NCI-H526 treated with DMSO at 0.1 percent for 48 hours (cell line): ENCODE results near the gene MYL6B.
"Not testable (repeated sequence)": the region's sequence is repeated elsewhere in the genome, so short reads cannot be mapped to it uniquely, and the experiment has no call there.

ENCODE experiments used
- DNase-seq: peaks from one replicate; lab custom pipeline; 2025; lab: John Stamatoyannopoulos, UW

Gene MYL6B

DNA sequence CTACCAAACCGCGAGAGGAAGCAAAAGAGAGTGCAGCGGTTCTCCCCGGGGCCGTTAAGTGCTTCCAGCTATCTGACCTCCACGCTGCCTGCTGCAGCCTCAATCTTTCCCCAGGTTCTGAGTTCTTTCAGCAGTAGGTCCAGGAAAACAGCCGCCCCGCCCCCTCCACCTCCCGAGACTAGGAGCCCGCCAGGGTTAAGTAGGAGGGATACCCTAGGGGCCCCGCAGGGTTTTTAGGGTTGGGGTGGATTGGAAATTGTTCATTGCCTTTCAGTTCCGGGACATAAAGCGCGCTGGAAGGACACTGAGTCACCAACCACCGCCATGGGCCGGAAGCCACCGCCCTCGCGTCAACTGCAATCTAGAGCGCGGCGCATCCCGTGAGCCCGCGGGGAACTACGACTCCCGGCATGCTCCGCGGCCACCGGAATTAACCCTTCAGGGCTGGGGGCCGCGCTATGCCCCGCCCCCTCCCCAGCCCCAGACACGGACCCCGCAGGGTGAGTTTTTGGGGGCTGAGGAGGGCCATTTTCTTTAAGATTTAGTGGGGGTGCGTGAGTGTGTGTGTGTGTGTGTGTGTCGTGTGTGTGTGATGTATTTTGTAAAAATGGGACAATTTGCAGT is at the start of gene MYL6B:
TSS of gene MYL6B (plus strand) at position 456 of the 624 bp plus-strand sequence. CDS start 1,332 bp downstream, outside the sequence.
- DNase-seq = peak; percentile 85

DNA sequence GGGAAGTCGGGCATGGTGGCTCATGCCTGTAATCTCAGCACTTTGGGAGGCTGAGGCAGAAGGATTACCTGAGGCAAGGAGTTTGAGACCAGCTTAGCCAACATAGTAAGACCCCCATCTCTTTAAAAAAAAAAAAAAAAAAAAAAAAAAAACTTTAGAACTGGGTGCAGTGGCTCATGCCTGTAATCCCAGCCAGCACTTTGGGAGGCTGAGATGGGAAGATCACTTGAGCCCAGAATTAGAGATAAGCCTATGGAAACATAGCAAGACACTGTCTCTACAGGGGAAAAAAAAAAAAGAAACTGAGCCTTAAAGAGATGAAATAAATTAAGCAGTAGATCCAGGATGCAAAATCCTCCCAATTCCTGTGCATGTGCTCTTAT is 49.7 kb upstream of the MYL6B start:
- DNase-seq = no peak

DNA sequence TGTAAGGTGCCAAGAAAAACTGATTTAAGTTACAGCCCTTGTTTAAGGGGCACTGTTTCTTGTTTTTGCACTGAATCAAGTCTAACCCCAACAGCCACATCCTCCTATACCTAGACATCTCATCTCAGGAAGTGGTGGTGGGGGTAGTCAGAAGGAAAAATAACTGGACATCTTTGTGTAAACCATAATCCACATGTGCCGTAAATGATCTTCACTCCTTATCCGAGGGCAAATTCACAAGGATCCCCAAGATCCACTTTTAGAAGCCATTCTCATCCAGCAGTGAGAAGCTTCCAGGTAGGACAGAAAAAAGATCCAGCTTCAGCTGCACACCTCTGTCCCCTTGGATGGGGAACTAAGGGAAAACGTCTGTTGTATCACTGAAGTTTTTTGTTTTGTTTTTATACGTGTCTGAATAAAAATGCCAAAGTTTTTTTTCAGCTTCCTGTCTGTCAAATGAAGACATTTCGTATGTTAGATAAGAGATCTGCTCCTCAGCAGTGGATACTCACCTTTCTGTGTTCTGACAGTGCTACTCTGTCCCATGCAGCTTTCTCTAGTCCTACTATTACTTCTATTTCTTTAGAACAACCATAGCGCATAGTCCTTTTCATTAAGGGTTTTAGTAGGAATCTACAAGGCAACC is 49.2 kb upstream of the MYL6B start:
- no peak for DNase-seq

DNA sequence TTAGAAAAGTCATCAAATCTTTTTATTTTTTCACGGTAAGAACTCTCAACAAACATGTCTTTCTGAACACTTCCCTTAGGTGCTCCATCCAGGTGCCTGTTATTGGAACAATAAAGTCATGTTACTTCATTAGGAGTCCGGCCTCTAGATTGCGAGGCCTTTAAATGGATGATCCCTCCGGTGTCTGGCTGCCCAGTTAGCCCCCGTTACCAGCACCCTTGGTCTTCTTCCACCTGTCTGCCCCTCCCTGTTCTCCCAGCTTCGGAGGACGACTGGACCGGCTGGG is 48.6 kb upstream of the MYL6B start:
- no peak for DNase-seq

DNA sequence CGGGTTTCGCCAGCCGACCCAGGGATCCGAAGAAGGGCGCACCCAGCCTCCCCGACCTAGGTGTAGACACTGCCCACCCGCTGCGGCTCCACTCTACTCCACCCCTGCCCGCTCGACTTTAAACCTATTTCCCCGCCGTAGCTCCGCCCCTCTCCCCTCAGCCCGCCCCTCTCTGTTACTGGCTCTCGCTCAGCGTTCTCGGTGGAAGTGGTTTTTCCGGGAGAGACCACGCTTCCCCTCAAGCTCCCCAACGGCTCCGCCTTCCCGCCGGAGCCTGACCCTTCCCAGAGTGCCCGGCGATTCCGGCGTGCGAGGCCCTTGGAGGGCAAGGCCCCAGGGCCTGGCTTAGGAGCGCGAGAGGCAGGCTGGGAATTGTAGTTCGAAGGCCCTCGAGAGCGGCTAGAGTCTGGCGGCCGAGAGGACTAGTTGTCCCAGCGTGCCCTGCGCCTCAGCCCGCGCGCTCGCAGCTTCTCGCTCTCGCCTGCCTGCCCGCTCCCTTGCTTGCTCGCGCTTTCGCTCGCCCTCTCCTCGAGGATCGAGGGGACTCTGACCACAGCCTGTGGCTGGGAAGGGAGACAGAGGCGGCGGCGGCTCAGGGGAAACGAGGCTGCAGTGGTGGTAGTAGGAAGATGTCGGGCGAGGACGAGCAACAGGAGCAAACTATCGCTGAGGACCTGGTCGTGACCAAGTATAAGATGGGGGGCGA is 48.1 kb upstream of the MYL6B start, which contains the start of gene PA2G4:
TSS of gene PA2G4 (plus strand) at position 451 of the 706 bp plus-strand sequence. CDS start at position 630, 179 bp downstream.
- DNase-seq = peak; percentile 98

DNA sequence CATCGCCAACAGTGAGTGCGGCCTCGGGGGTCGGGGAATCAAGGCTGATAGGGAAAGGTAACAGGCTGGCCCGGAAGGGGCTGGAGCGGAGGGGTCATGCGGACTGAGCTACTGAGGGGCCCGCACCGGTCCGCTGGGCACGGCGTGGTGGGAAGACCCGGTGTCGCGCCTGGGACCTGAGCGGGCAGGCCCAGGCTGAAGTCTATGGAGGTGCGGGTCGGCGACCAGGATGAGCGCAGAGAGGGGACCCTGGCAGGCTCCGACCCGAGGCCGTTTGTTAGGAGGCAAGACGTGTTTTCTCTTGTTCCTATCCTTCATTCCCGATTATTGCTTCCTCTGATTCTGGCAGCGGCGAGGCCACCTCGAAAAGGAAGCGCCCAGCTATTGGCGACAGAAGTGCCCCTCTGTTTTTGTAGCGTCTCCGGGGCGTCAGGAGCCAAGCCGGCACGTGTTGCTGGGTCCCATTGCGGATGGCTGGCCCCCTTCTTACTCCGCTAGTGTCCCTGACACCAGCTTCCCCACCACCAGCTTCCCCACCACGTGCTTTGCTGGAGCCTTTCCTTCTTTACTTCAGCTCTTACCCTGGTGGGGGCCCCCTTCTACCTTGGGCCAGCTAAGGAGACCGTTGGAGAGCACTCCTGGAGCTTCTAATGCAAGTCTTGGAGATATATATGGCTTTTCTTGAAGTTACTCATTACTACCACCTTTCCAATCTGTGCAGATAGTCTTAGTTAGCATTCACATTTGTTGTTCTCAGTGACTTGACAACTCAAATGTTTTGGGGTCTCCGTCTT is 47.4 kb upstream of the MYL6B start:
- no peak for DNase-seq

DNA sequence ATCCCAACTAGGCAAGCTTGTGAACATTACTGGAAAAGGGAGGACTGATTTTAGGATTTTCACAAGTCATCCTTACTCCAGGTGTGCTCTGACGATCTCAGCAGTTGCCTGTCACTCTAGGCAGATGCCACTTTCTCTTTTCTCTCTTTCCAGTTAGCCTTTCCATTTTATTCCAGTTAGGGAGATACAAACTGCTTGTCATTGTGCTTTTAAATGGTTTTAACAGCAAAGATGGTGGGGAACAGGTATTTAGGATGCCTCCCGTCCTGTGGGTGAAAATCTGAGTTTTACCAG is 46.8 kb upstream of the MYL6B start:
- DNase-seq = no peak

DNA sequence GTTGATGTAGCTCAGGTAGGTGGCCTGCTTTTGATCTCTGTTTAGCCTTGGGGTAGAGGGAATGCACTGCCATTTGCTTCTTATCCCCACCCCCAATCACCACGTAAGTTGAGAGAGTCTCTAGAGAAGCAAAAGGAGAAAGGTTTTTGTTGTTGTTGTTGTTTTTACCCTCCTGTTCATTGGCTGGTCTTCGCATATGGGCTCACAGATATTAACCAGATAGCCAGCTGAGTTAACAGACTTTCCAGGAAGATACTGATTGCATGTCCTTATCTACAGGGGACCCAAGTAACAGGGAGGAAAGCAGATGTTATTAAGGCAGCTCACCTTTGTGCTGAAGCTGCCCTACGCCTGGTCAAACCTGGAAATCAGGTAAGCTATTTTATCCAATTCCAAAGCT is 45.1 kb upstream of the MYL6B start:
- DNase-seq = no peak

DNA sequence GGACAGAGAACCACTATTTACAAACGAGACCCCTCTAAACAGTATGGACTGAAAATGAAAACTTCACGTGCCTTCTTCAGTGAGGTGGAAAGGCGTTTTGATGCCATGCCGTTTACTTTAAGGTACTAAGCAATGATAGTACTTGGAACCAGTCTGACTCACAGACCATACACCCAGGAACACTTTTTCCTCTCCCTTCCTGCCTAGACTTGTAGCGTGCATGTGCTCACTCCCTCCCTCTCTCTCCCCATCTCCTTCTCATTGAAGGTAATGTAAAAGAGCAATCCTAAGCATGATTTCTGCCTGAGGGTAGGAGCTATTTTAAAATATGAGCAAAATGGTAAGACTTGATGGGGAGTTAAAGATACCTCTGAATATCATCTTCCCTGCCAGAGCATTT is 41.8 kb upstream of the MYL6B start:
- DNase-seq = no peak

DNA sequence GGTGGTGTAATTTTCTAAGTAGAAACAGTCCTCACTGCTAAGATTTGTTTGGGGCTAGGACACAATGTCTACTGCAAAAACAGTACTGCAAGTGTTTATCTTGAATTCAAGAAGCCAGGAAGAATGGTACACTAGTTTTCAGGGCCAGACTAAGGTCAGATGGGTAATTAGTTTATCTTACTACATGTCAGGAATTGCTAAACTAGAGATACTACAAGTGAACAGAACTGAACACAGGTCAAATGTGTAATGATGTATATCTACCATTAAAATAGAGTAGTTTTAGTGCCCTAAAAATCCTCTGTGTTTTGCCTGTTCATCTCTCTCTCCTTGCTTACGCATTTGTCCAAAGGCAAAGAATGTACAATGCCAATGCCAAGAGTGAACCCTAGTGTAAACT is 38.3 kb upstream of the MYL6B start:
- no peak for DNase-seq

DNA sequence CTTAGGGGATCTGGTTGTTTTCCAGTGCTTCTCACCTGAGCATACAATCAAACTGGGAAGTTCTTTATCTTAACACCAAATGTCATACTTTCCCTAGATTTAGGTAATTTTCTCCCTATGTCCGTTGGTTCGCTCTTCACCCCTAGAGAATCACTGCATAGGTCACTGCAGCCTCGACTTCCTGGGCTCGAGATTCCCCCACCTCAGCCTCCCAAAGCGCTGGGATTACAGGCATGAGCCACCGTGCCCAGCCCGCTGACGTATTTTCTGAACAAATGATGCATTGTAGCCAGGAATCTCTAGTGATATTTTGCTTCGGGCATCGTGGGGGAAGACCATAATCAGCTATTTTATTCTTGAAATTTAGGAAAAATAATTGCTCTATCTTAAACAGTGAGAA is 37.1 kb upstream of the MYL6B start:
- no peak for DNase-seq

DNA sequence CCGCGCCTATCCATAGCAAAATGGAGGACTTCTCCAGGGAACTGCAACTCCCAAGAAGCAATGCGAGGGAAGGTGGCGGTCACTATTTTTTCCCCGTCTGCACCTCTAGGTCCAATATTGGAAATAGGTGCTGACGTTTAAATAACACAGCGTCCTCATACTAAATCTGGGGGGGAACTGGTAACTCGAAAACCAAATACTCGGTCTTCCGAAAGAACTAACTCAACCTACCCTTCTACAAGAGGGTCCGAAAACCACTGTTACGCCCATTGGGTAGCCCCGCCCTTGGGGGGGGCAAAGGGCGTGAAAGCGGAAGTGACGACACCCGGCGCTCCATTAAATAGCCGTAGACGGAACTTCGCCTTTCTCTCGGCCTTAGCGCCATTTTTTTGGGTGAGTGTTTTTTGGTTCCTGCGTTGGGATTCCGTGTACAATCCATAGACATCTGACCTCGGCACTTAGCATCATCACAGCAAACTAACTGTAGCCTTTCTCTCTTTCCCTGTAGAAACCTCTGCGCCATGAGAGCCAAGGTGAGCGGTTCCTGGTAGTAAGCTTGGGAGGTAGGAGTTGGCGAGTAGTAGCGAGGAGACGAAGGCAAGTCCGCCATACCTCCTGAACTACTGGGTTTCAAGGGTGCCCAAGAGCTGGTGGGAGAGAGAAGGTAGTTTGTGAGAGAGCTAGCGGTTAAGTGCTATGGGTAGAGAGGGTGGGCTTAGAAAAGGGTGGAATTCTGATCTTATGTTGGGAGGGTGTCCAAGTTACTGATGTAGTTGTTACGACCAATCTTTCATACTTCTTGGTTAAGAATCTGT is 35.9 kb upstream of the MYL6B start, which contains the start of gene RPL41:
TSS of gene RPL41 (plus strand) at position 367 of the 815 bp plus-strand sequence.
- DNase-seq = peak; percentile 84

DNA sequence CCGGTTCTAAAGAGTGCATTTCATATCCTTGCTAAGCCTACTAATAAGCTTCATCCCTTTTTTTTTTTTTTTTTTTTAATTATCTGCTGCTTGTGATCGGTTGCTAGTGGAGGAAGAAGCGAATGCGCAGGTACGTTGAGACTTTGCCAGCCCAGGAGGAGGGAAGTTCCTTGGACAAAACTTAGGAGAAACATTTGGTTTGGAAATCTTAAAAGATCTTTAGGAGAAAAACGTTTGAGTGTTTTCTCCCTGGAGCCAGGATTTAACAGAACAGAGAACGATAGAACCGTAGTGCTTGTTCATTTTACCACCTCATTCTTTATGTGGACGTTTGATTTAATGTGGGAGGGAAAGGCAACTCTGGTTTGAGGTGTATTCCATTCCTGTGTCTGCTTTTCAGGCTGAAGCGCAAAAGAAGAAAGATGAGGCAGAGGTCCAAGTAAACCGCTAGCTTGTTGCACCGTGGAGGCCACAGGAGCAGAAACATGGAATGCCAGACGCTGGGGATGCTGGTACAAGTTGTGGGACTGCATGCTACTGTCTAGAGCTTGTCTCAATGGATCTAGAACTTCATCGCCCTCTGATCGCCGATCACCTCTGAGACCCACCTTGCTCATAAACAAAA is 35.2 kb upstream of the MYL6B start:
- DNase-seq = not testable (repeated sequence)

DNA sequence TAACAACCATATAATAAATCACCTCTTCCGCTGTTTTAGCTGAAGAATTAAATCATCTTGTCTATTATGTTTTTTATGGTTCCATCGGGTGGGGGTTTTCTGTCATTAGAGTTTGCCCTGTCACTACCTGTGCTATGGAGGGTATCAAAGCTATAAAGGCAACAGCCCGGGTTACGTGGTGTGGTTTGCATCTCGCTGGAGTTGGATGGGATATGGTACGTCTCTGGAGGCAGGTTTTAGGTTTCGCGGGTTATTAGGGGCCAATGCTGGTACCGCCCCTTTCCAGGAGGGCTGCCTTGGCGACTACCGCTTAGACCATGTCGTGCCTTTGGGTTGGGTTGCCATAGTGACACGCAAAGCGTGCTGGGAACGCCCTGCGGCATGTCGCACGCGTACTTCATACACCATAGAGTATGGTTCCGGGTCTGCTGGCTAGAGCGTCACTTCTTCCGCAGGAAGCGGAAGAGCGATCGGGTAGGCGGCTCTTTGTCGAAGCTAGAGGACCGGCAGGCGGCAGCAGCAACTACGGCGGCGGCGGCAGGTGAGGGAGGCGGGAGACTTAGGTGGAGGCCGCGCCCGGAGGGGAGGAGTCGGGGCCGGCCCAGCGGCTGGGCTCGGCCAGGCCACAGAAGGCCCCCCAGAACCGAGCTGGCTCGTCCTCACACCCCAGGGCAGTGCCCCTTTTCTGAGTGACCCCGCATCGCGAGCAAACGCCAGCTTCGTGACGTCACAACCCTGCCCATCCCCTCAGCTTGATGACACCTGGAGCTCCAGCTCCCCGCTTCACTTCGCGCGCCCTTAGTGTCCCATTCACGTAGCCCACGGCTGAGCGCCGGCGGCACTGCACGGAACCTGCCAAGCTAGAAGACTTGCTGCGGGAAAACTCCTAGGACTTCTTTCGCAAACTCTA is 34.4 kb upstream of the MYL6B start, which contains the start of gene ZC3H10:
TSS of gene ZC3H10 (plus strand) at position 489 of the 910 bp plus-strand sequence. CDS start 2,297 bp downstream, outside the sequence.
- DNase-seq = peak; percentile 98

DNA sequence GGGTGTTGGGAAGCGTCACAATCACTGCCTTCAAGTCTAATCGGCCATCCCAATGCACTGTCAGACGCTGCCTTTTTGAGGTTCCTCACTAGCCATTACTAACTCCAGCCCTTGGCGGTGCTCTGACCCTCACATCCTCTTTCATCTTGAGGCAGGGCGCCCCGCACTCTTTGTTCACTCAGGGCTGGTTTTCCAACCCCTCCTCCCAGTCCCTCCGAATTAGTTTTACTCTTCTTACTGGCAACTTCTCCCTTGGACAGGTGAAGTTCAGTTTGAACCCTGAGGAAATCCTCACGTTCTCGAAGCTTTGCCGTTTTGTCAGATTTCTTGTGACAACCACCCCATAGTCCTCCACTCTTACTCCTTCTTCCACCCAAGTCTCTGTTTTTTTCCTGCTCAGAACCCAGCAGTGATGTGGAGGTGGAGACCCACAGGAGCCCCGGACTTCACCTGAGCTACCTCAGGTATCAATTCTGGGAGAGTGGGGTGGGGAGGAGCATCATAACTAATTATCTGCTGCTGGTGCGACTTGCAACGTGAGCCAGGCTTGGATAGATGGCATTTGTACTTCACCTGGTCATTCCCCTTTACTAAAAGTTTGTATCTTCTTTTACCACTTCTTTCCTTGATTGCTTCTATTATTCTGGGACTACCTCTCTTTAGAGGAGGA is 33.6 kb upstream of the MYL6B start:
- no peak for DNase-seq

DNA sequence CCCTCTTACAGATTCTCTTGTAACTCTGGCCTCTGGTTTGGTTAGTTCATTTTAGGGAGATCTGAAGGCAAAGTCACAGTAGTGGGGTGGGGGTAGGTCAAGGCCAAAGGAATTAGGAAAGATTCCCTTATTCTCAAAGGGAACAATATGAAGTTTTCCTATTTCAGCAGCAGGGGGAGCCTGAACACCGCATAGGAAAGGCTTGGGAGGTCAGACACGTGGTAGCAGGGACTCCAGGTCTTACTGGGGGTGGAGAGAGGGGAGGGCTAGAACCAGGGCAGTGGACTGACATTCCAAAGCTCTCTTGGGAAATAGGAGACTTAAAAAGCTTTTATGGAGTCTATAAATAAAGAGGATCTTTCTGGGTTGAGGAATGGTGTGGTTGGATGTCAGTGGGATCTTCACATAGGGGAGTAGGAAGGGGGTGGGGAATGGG is 33.0 kb upstream of the MYL6B start:
- DNase-seq = peak; percentile 53

DNA sequence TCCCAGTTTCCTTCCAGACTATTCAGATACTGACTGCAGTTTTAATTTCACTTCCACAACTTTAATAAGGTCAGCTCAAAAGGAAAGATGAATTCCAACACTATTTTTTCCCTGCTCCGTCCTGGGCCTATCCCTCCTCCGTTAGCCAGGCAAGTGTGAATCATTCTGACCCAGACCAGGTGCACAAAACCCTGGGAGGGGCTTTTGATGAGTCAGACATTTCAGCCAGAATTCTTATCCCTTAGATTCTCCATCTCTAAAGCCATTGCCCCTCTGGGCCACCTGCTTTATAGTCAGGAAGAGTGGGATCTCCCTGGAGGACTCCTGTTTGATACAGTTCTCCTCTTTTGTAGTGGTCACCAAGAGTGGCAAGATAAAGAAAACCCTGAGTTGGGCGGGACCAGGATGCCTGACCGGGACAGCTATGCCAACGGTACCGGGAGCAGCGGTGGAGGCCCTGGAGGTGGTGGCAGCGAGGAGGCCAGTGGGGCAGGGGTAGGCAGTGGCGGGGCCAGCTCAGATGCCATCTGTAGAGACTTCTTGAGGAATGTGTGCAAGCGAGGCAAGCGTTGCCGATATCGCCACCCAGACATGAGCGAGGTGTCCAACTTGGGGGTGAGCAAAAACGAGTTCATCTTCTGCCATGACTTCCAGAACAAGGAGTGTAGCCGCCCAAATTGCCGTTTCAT is 32.1 kb upstream of the MYL6B start:
- DNase-seq = no peak

DNA sequence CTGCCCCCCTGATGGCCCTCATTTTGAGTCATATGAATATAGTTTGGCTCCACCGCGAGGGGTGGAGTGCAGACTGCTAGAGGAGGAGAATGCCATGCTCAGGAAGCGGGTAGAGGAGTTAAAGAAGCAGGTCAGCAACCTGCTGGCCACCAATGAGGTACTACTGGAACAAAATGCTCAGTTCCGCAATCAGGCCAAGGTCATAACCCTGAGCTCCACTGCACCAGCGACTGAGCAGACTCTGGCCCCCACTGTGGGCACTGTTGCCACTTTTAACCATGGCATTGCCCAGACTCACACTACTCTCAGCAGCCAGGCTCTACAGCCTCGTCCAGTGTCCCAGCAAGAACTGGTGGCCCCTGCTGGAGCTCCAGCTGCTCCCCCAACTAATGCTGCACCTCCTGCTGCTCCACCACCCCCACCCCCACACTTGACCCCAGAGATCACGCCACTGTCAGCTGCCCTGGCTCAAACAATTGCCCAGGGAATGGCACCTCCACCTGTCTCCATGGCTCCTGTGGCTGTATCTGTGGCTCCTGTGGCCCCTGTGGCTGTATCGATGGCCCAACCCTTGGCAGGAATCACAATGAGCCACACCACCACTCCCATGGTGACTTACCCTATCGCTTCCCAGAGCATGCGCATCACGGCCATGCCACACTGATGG is 31.1 kb upstream of the MYL6B start:
- no peak for DNase-seq
